ENCODE measurements around the gene CENPA.

DNA sequence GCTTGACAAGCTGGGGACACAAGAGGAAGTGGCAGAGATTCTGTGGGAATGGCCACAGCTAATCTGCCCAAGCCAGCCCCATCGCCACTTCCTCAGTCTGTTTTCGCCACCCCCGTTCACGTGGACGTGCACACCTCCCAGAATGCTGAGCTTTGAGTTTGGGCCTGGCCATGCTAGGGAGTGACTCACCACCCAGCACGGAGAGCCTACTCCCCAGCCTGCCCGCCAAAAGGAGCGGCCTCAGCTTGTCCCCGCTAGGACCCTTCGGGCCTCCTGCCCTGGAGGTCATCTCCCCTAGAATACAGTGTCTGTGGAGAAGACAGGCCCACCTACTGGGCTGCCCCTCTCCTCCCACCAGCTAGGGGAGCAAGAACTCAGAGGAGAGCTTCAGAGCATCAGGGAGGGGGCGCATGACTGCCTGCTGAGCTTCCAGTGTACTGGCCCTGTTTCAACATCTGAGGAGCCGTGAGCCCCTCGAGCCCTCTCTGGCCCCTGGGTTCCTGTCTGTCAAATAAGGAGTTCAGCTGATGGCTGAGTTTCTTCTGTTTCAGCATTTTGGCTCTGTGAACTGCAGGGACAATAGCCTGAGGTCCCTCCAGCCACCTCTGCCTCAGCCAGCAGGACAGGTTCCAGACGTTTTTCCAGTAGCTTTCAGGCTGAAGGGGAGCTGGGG, 16.6 kb upstream of the CENPA start:
- TF ChIP-seq, protein P1, sequence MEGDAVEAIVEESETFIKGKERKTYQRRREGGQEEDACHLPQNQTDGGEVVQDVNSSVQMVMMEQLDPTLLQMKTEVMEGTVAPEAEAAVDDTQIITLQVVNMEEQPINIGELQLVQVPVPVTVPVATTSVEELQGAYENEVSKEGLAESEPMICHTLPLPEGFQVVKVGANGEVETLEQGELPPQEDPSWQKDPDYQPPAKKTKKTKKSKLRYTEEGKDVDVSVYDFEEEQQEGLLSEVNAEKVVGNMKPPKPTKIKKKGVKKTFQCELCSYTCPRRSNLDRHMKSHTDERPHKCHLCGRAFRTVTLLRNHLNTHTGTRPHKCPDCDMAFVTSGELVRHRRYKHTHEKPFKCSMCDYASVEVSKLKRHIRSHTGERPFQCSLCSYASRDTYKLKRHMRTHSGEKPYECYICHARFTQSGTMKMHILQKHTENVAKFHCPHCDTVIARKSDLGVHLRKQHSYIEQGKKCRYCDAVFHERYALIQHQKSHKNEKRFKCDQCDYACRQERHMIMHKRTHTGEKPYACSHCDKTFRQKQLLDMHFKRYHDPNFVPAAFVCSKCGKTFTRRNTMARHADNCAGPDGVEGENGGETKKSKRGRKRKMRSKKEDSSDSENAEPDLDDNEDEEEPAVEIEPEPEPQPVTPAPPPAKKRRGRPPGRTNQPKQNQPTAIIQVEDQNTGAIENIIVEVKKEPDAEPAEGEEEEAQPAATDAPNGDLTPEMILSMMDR (conservative IDR thresholded peaks at IDR 0.05 in 1 of 2, IDR thresholded peaks at IDR 0.05 in 1 of 2; ENCODE audit: low read depth in 1 of 2, low read length in 2 of 2) = no peak
- no peak for TF ChIP-seq EZH2 (IDR thresholded peaks at IDR 0.05; ENCODE audit: low read length, missing control alignments)

Data from fibroblast of lung (primary cell).